K562 (cell line): ENCODE data around the gene CSNK1D. TPM values are rescaled to one million over a fixed set of nuclear protein-coding genes. Genes with fewer than 3 reads are reported as not detected.

Source experiments
- ATAC-seq: fragments of 200-7000 bp; cut with Tn5 transposase; 3 replicates; pipeline ENCODE4 v1.9.1; 2020; ENCODE audit warnings: moderate library complexity
- BruUV-seq: library from RNA; stranded (reverse); fragments of 400-500 nt; replicated peaks from 2 replicates; lab custom pipeline; 2021; lab: Mats Ljungman, UMichigan
- CTCF ChIA-PET: fragments of 300-600 bp; formaldehyde crosslinking; extraction: SDS; loops from one replicate; lab custom pipeline; 2021; ENCODE audit warnings: low intra/inter-chr PET ratio; lab: Yijun Ruan, JAX
- POLR2A ChIA-PET: fragments of 300-600, 350-650 bp; sonication (Branson Sonifier 250); formaldehyde crosslinking; extraction: SDS; loops from one replicate; lab custom pipeline; 2021; ENCODE audit warnings: antibody characterized with exemption, inconsistent platforms; lab: Yijun Ruan, JAX
- DNase-seq, 4 experiments: peaks; one replicate each; pipeline versions ENCODE4 v3.0.0 to v3.0.0-alpha.2; 2011 to 2018; ENCODE audit warnings: low spot score in 3 of 4, mixed read lengths in 3 of 4; ENCODE audit errors: extremely low read depth in 1 of 4
- FAIRE-seq: peaks from 2 replicates; lab custom pipeline; 2011; peaks lifted over from hg19 to GRCh38; lab: Jason Lieb, UNC
- H2AFZ ChIP-seq: 2 replicates; pipeline ENCODE4 v1.6.0; 2011; ENCODE audit warnings: low read depth, low read length, control low read depth, inconsistent platforms
- H3K27ac ChIP-seq: fragments of 200-600 bp; 3 replicates; pipeline ENCODE4 v1.8.0; 2011; ENCODE audit warnings: low read depth, mild to moderate bottlenecking, control low read depth, inconsistent platforms, low read length, moderate library complexity, mixed read lengths; ENCODE audit errors: extremely low read depth
- H3K27me3 ChIP-seq, 2 experiments: fragments of 300-600 bp in 1 of 2; 2 replicates in 1 of 2; 3 replicates in 1 of 2; pipeline versions ENCODE4 v1.6.0 to v1.8.0; 2011; ENCODE audit warnings: inconsistent platforms in 2 of 2, low read length in 2 of 2, mild to moderate bottlenecking in 1 of 2, mixed read lengths in 1 of 2, moderate library complexity in 1 of 2; ENCODE audit not compliant: control insufficient read depth in 2 of 2, insufficient read depth in 2 of 2
- H3K36me3 ChIP-seq: fragments of 300-600 bp; 3 replicates; pipeline ENCODE4 v1.8.0; 2011; ENCODE audit warnings: mild to moderate bottlenecking, low read length, inconsistent platforms; ENCODE audit not compliant: control insufficient read depth, insufficient read depth
- H3K4me1 ChIP-seq, 2 experiments: fragments of 200-600 bp in 1 of 2; replicated peaks in 1 of 2; 2 replicates in 1 of 2; 3 replicates in 1 of 2; pipeline versions ENCODE4 v1.5.1 to v1.8.0; 2011; ENCODE audit warnings: inconsistent platforms in 2 of 2, low read length in 2 of 2, mild to moderate bottlenecking in 1 of 2, mixed read lengths in 1 of 2, moderate library complexity in 1 of 2; ENCODE audit not compliant: control insufficient read depth in 2 of 2, insufficient read depth in 2 of 2
- H3K4me2 ChIP-seq: 2 replicates; pipeline ENCODE4 v1.6.1; 2011; ENCODE audit warnings: low read length, control low read depth, inconsistent platforms, mixed read lengths; ENCODE audit not compliant: insufficient read depth
- H3K4me3 ChIP-seq: fragments of 200-600 bp; sonication (generic), shearing (Covaris generic); 2 replicates; pipeline ENCODE4 v1.5.1; 2016; ENCODE audit warnings: control low read depth, inconsistent platforms
- H3K79me2 ChIP-seq: fragments of 200-600 bp; 3 replicates; pipeline ENCODE4 v1.8.0; 2011; ENCODE audit warnings: low read length, inconsistent platforms; ENCODE audit not compliant: control insufficient read depth, insufficient read depth
- H3K9ac ChIP-seq, 2 experiments: 2 replicates each; pipeline versions ENCODE4 v1.6.0 to v1.6.1; 2011; ENCODE audit warnings: low read depth in 2 of 2, low read length in 2 of 2, control low read depth in 1 of 2, inconsistent platforms in 1 of 2, mild to moderate bottlenecking in 1 of 2, mixed read lengths in 1 of 2; ENCODE audit not compliant: insufficient read depth in 1 of 2
- H3K9me1 ChIP-seq: one replicate; pipeline ENCODE4 v1.6.0; 2011; ENCODE audit warnings: inconsistent platforms, mild to moderate bottlenecking, low read length, moderate library complexity; ENCODE audit not compliant: control insufficient read depth, insufficient read depth
- H3K9me3 ChIP-seq: replicated peaks from 2 replicates; pipeline ENCODE4 v1.5.1; 2011; ENCODE audit warnings: low read depth, low read length, inconsistent platforms; ENCODE audit not compliant: control insufficient read depth, insufficient read depth
- H4K20me1 ChIP-seq: replicated peaks from 2 replicates; pipeline ENCODE4 v1.6.1; 2011; ENCODE audit warnings: low read length, inconsistent platforms, mixed read lengths; ENCODE audit not compliant: control insufficient read depth, insufficient read depth
- ZFX ChIP-seq: sonication (generic); formaldehyde crosslinking; IDR thresholded peaks from 2 replicates; pipeline ENCODE4 v1.8.0; 2022; ENCODE audit warnings: mild to moderate bottlenecking, missing genetic modification reagents, moderate library complexity
- ZKSCAN1 ChIP-seq: fragments of 150-350 bp; IDR thresholded peaks from 2 replicates; pipeline ENCODE4 v1.6.1; 2016; ENCODE audit warnings: low read depth, low read length
- ZNF24 ChIP-seq: fragments of 450-650 bp; IDR thresholded peaks from 2 replicates; pipeline ENCODE4 v1.6.1; 2016
- WGBS: fragments of 100-300 bp; shearing (Covaris generic); methylation state at CpG from one replicate; pipeline ENCODE4 v1.1.6; 2016; ENCODE audit warnings: low coverage, mixed read lengths; ENCODE audit not compliant: insufficient coverage; ENCODE audit errors: missing lambda C conversion rate; 5-methylcytosine and 5-hydroxymethylcytosine counted together
- in situ Hi-C: fragments of 300-500 bp; cut with MboI; formaldehyde crosslinking; loops from 4 replicates; pipeline ENCODE4 v1.15.0; 2018; ENCODE audit warnings: inconsistent platforms, mixed read lengths
- intact Hi-C: fragments of 100-400 bp; cut with micrococcal nuclease; formaldehyde crosslinking; loops from 2 replicates; pipeline ENCODE4 v1.14.2; 2022
- polyA plus RNA-seq, 8 experiments: library from polyadenylated mRNA; depleted of rRNA in 4 of 8; stranded (reverse) in 5 of 8; unstranded in 3 of 8; fragments of >200 nt; fragmentation: Nextera tagmentation in 2 of 8; fragmentation: Illumina TruSeq in 1 of 8; extraction: Ambion mirVana in 2 of 8; extraction: Trizol in 1 of 8; gene quantifications; 2 replicates each; pipeline versions ENCODE4 v1.2.1 to v1.2.3, GENCODE V29; 2011 to 2014; ENCODE audit warnings: inconsistent platforms in 1 of 8, missing spikeins in 1 of 8
- total RNA-seq, 7 experiments: library from RNA; depleted of rRNA in 6 of 7; stranded (reverse); fragments of >200 nt in 6 of 7; fragmentation: Illumina TruSeq in 2 of 7; extraction: Trizol in 2 of 7; gene quantifications; 2 replicates each; pipeline versions ENCODE4 v1.2.1 to v1.2.3, GENCODE V29; 2011 to 2021; ENCODE audit warnings: low replicate concordance in 1 of 7
- TF ChIP-seq, protein P1 (sequence below): sonication (generic); formaldehyde crosslinking; IDR thresholded peaks from 2 replicates; pipeline ENCODE4 v1.8.0; 2022; ENCODE audit warnings: missing genetic modification reagents, mild to moderate bottlenecking, borderline replicate concordance
- TF ChIP-seq, protein P2 (sequence below), 2 experiments: fragments of 450-650 bp; formaldehyde crosslinking in 1 of 2; IDR thresholded peaks; 2 replicates each; pipeline versions ENCODE4 v1.4.0 to v1.6.1; 2014 to 2020; ENCODE audit warnings: mild to moderate bottlenecking in 2 of 2, borderline replicate concordance in 1 of 2, low read depth in 1 of 2
- TF ChIP-seq, protein P3 (sequence below), 2 experiments: fragments of 450-650 bp in 1 of 2; sonication (generic) in 1 of 2; formaldehyde crosslinking; conservative IDR thresholded peaks; 2 replicates each; pipeline versions ENCODE4 v1.4.0 to v1.8.1; 2020 to 2022; ENCODE audit warnings: mild to moderate bottlenecking in 1 of 2, missing genetic modification reagents in 1 of 2

The CSNK1D gene
- total and polyA plus RNA-seq, 9 of the 15 experiments (the other 6 are each of a cell fraction or from before 2014, with no cell fraction given): 6.5 to 133 (median 41.3) TPM

DNA sequence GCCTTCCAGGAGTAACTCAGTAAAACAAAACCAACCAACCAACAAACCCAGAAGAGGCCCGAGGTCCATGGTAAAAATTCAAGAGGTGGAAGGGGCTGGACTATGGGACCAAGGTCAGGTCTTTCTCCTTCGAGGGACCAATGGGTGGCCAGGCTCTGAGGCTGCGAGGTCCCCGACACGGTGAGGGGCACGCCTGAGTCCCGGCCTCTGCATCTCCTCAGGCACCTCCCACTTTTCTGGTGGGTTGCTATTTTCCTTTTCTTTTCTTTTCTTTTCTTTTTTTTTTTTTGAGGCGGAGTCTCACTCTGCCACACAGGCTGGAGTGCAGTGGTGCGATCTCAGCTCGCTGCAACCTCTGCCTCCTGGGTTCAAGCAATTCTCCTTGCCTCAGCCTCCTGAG, 26.0 kb upstream of the CSNK1D start:
- no peak for FAIRE-seq
- no TSS peak for BruUV-seq
- TF ChIP-seq ZKSCAN1: no peak
- TF ChIP-seq ZFX (CRISPR knock-in tag): 0 out of 2 replicates have a peak, but pooled peaks have one; percentile 8
- TF ChIP-seq, protein P1, sequence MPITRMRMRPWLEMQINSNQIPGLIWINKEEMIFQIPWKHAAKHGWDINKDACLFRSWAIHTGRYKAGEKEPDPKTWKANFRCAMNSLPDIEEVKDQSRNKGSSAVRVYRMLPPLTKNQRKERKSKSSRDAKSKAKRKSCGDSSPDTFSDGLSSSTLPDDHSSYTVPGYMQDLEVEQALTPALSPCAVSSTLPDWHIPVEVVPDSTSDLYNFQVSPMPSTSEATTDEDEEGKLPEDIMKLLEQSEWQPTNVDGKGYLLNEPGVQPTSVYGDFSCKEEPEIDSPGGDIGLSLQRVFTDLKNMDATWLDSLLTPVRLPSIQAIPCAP: no peak
- TF ChIP-seq, protein P2, sequence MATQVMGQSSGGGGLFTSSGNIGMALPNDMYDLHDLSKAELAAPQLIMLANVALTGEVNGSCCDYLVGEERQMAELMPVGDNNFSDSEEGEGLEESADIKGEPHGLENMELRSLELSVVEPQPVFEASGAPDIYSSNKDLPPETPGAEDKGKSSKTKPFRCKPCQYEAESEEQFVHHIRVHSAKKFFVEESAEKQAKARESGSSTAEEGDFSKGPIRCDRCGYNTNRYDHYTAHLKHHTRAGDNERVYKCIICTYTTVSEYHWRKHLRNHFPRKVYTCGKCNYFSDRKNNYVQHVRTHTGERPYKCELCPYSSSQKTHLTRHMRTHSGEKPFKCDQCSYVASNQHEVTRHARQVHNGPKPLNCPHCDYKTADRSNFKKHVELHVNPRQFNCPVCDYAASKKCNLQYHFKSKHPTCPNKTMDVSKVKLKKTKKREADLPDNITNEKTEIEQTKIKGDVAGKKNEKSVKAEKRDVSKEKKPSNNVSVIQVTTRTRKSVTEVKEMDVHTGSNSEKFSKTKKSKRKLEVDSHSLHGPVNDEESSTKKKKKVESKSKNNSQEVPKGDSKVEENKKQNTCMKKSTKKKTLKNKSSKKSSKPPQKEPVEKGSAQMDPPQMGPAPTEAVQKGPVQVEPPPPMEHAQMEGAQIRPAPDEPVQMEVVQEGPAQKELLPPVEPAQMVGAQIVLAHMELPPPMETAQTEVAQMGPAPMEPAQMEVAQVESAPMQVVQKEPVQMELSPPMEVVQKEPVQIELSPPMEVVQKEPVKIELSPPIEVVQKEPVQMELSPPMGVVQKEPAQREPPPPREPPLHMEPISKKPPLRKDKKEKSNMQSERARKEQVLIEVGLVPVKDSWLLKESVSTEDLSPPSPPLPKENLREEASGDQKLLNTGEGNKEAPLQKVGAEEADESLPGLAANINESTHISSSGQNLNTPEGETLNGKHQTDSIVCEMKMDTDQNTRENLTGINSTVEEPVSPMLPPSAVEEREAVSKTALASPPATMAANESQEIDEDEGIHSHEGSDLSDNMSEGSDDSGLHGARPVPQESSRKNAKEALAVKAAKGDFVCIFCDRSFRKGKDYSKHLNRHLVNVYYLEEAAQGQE (IDR thresholded peaks at IDR 0.05; ENCODE audit: borderline replicate concordance): no peak
- TF ChIP-seq, protein P2 (CRISPR knock-in tag; IDR thresholded peaks at IDR 0.05; ENCODE audit: low read depth): no peak
- TF ChIP-seq ZNF24: no peak
- TF ChIP-seq, protein P3, sequence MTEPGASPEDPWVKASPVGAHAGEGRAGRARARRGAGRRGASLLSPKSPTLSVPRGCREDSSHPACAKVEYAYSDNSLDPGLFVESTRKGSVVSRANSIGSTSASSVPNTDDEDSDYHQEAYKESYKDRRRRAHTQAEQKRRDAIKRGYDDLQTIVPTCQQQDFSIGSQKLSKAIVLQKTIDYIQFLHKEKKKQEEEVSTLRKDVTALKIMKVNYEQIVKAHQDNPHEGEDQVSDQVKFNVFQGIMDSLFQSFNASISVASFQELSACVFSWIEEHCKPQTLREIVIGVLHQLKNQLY (CRISPR knock-in tag; conservative IDR thresholded peaks at IDR 0.05): no peak
- CTCF ChIA-PET: no interaction called here
- Histone ChIP-seq H3K27me3 (no peaks in the 10 kb centered on the region), H3K9me3 (no peaks in the 10 kb centered on the region), H3K4me2 (no peak overlapping the region), H2AFZ (peak overlapping the region; percentile 48), H3K9me1 (no peaks in the 10 kb centered on the region), H4K20me1 (no peaks in the 10 kb centered on the region), H3K36me3 (no peaks in the 10 kb centered on the region), H3K9ac (peak overlapping the region in 1 of 2 experiments; percentile 80; a peak in 1 of 4 replicates), H3K27ac (no peak overlapping the region), H3K79me2 (peaks cover 4% of the 10 kb centered on the region; the same call in 2 of the 3 replicates), H3K4me1 (peaks cover 67 to 86% of the 10 kb centered on the region in 2 experiments), H3K4me3 (no peak overlapping the region)
- no peak for DNase-seq
- ATAC-seq: no peak
- POLR2A ChIA-PET: interaction anchor here (0.6 to 1.8 kb wide), 5 partner anchors 8 to 115 kb away, joined by 3 to 6 read pairs (median 4); no protein-coding TSS in a partner anchor
- intact Hi-C loops: no loop called here
- 53% methylated on average over 7 of the region's 10 CpGs for WGBS
- in situ Hi-C loops: no loop called here
